GM23248 (cell line): ENCODE data around the gene GPR155.

Experiments
- EZH2 ChIP-seq: fragments of 200-600 bp; sonication (generic); IDR thresholded peaks from 2 replicates; pipeline ENCODE4 v1.6.1; 2018; ENCODE audit warnings: antibody characterized with exemption, mild to moderate bottlenecking; ENCODE audit not compliant: insufficient read depth, poor library complexity, severe bottlenecking
- EZH2phosphoT487 ChIP-seq: fragments of 200-600 bp; sonication (generic); IDR thresholded peaks from 2 replicates; pipeline ENCODE4 v1.6.1; 2018; ENCODE audit warnings: antibody characterized with exemption, moderate library complexity, mild to moderate bottlenecking, low read depth; ENCODE audit not compliant: insufficient read depth

DNA sequence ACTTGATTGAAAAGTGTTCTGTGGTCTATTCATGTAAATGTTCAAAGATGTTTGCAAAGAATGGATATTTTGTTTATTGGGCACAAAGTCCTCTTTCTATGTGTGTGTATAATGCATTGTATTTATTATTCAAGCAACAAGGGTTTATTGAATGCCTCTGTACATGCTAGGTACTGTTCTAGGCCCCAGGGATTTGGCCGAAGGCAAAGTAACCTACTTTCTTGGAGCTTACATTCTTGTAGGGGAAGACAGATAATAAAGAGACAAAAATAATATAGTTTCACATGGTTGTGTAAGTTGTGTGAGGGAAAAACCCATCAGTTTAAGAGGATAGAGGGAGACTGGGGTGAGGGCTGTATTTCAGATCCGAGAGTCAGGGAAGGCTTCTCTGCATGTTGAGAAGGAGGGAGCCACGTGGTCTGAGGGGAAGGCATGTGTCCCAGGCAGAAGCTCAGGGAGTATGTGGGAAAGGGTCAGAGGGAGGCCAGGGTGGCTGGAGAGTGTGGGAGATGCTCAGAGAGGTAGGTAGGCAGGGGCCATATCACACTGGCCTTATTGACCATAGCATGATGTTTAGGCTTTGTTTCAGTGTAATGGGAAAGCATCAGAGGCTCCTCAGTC, 40.4 kb upstream of the GPR155 start:
- TF ChIP-seq EZH2 (no peak), EZH2phosphoT487 (no peak)
